Forelimb muscle (tissue), 1 donor: ENCODE data around the gene U2AF2. TPM values are rescaled to one million over a fixed set of nuclear protein-coding genes. Genes with fewer than 3 reads are reported as not detected.

Experiments used
- DNase-seq: peaks from one replicate; pipeline ENCODE4 v3.0.0-alpha.2; 2013; ENCODE audit warnings: low read depth
- polyA plus RNA-seq: library from polyadenylated mRNA; unstranded; fragments of 120-200 nt; gene quantifications from one replicate; pipeline ENCODE4 v1.2.1, GENCODE V29; 2013; ENCODE audit not compliant: insufficient read length

The U2AF2 gene
- polyA plus RNA-seq, 1 donor: 110 TPM

GRCh38 chr19:55674841-55675660, 20.2 kb downstream of the U2AF2 start, which contains the start of gene EPN1:
Gene EPN1 (plus strand): TSS chr19:55675226. CDS start chr19:55678628, 3,402 bp downstream.
- peak; percentile 81 for DNase-seq

- no peak for DNase-seq
Measured at GRCh38 chr19:55675661-55676354, 21.0 kb downstream of the U2AF2 start.

DNA sequence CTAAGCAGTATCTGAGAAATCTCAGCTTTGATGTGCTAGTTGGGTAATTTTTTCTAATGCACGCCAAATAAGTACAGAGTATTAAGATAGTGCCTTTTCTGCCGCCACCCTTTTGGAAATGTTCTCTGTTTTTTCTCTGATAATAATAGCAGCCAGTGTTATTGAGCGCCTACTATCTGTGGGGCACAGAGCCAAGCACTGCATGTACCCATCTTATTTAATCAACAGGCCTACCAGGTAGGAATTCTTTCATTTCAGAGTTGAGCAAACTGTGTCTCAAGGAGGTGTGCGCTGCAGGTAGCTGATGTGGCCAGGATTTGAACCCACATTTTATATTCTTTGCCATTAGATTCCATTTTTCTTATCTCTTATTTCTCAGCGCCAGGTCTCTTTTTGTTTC, 21.5 kb downstream of the U2AF2 start:
- DNase-seq: no peak

DNA sequence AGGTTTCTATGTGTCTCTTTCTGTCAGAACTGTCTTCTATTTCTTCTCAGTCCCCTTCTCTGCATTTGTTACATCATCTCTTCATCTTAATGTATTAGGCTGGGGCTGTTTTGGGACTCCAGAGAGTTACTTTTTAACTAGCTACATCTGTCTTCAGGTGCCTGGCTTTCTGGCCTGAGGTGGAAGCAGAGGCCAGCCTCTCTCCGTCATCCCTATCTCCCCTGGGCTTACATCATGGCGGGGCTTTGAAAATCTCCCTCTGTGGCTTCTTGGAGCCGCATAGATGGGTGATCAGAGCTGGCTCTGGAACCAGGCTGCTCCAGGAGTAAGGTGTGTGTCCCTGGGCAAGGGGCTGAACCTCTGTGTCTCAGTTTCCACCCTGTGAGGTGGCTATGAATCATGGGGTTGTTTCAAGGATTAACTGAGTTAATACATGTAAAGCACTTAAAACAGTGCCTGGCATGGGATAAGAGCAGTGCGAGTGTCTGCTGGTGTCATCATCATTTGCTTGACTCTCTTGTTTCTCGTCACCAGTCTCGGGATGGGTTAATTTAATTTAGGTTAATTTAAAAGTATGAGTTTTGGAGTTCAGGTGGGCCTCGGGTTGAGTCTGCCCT, 22.2 kb downstream of the U2AF2 start:
- DNase-seq: no peak

DNA sequence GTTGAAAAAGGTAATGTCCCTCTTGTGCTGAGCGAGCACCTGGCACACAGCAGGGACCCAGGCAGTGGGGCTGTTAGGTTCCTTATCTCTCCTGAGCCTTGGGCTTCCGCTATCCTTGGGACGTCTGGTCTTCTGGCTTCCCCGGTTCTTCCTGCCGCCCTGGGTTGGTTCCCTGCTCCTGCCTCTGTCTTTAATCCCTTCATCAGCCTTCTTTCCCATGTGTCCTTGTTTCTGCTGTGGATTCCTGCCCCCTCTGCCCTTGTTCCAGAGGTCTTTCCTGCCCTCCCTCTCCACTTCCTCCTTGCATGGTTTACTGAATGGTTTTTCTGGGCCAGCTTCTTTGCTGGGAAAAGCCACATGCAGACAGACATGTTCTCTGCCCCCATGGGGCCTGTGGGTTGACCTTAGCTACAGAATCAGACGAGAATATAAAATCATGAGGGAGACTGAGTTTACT, 22.8 kb downstream of the U2AF2 start:
- DNase-seq: no peak

GRCh38 chr19:55678121-55678671, 23.4 kb downstream of the U2AF2 start:
- no peak for DNase-seq

DNA sequence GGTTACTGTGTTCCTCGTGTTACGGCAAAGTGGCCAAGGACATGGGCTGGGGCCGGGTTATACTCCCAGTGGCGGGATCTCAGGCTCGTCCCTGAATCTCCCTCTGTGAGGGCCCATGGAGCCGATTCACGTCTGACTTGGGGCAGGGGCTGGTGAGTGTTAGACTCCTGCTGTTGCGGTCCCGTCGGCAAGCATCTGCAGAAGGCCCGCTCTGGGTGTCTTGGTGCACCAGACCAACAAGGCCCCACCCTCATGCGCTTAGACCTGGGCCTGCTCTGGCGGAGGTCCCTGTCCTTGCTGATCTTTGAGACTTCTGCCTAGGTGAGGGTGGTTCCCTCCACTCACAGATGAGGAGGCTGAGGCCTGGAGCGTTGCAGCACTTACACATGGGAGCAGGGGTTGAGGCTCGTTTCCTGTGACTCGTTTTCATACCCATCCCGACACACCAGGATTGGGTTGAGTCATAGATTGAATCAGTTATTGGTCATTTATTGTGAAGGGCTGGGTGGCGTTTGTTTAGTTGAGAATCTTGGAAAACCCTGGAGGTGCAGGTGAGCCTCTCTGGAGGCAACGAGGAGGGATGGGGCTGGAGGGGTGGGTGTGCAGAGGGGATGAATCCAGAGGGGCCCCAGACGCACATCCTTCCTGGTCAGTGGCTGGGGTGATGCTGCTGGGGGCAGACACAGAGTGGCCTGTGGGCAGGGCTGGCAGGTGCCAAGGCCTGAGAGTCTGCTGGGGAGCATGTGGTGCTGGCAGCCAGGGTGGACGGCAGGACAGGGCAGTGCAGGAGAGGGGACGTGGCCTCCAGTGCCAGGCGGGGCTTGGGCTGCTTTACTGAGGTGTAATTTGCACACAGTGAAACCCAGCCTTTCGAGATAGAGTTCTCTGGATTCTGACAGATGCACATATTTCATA, 24.8 kb downstream of the U2AF2 start:
- DNase-seq: no peak

GRCh38 chr19:55680339-55681130, 25.7 kb downstream of the U2AF2 start:
- DNase-seq: no peak

- DNase-seq: no peak
Measured at GRCh38 chr19:55681131-55682092, 26.6 kb downstream of the U2AF2 start.

GRCh38 chr19:55683449-55684261, 28.8 kb downstream of the U2AF2 start:
- DNase-seq: no peak

- no peak for DNase-seq
Measured at GRCh38 chr19:55684946-55685681, 30.3 kb downstream of the U2AF2 start.

GRCh38 chr19:55685776-55686175, 30.9 kb downstream of the U2AF2 start:
- no peak for DNase-seq

DNA sequence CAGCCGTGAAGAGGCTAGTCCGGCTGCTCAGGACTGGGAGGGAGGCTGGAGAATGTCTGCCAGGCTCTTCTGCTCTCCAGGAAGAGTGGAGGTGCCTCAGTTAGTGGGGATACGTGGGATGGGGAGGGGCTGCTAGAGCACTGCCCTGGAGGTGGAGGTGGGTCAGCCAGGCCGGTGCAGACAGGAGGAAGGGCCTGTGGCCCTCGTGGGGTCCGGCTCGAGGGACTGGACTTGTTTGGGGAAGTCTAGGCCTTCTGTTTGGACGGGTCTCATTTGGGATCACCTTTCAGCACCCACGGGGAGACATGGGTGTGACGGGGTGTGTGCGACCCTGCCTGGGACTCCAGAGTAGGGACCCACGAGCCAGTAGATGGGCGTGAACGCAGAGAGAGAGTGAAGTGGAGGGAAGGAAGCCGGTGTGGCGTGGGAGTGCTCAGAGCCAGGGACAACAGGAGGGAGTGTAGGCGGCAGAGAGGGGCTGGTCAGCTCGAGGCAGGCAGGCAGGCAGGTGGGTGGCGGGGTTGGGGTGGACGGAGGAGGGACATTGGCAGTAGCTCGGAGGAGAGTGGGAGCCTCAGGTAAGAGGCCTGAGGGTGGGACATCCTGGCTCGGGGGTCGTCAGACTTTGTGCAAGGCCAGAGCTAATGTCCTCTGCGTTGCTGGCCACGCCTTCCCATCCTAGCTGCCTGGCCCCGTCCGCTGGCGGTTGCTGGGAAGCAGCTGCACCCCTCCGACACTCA, 31.6 kb downstream of the U2AF2 start:
- no peak for DNase-seq

- no peak for DNase-seq
Measured at GRCh38 chr19:55687281-55688201, 32.7 kb downstream of the U2AF2 start.

- no peak for DNase-seq
Measured at GRCh38 chr19:55688422-55689218, 33.8 kb downstream of the U2AF2 start.
